Loucy (cell line): ENCODE measurements around the gene INO80C.
A peak's percentile ranks its signal among the peaks of the same experiment; 100 is the strongest.

Experiments used
- H2AFZ ChIP-seq: fragments of 200-600 bp; sonication (generic); 2 replicates; pipeline ENCODE4 v1.6.0; 2016; ENCODE audit warnings: antibody characterized with exemption, mild to moderate bottlenecking, low read length, moderate library complexity
- H3F3A ChIP-seq: fragments of 200-600 bp; 2 replicates; pipeline ENCODE4 v1.6.0; 2016; ENCODE audit warnings: antibody characterized with exemption, low read depth, mild to moderate bottlenecking
- H3K27me3 ChIP-seq: fragments of 200-600 bp; sonication (generic); 2 replicates; pipeline ENCODE4 v1.6.1; 2014; ENCODE audit warnings: low read length, mild to moderate bottlenecking; ENCODE audit not compliant: insufficient read depth, poor library complexity, severe bottlenecking
- H3K36me3 ChIP-seq: fragments of 200-600 bp; sonication (generic); 2 replicates; pipeline ENCODE4 v1.6.1; 2016; ENCODE audit warnings: low read length; ENCODE audit not compliant: insufficient read depth
- H3K4me1 ChIP-seq: fragments of 200-600 bp; sonication (generic); 2 replicates; pipeline ENCODE4 v1.5.1; 2014; ENCODE audit warnings: low read length, mild to moderate bottlenecking; ENCODE audit not compliant: insufficient read depth, poor library complexity, severe bottlenecking
- H3K4me2 ChIP-seq: fragments of 200-600 bp; sonication (generic); 2 replicates; pipeline ENCODE4 v1.6.0; 2014; ENCODE audit warnings: antibody characterized with exemption, low read length, low read depth, mild to moderate bottlenecking; ENCODE audit not compliant: poor library complexity, severe bottlenecking
- H3K4me3 ChIP-seq: fragments of 200-600 bp; sonication (generic); 2 replicates; pipeline ENCODE4 v1.5.1; 2014; ENCODE audit warnings: low read length, mild to moderate bottlenecking, mixed read lengths; ENCODE audit not compliant: poor library complexity, severe bottlenecking
- H3K79me2 ChIP-seq: fragments of 200-600 bp; sonication (generic); 2 replicates; pipeline ENCODE4 v1.6.1; 2014; ENCODE audit warnings: low read length; ENCODE audit not compliant: insufficient read depth
- H3K9ac ChIP-seq: fragments of 200-600 bp; sonication (generic); 2 replicates; pipeline ENCODE4 v1.6.0; 2014; ENCODE audit warnings: mild to moderate bottlenecking, low read depth, low read length, moderate library complexity; ENCODE audit not compliant: poor library complexity, severe bottlenecking
- H3K9me2 ChIP-seq: fragments of 200-600 bp; sonication (generic); replicated peaks from 2 replicates; pipeline ENCODE4 v1.6.1; 2016; ENCODE audit warnings: low read depth, low read length, mixed read lengths
- H3K9me3 ChIP-seq: fragments of 200-600 bp; sonication (generic); 2 replicates; pipeline ENCODE4 v1.6.1; 2014; ENCODE audit warnings: mild to moderate bottlenecking, antibody characterized with exemption, low read length, low read depth; ENCODE audit not compliant: insufficient read depth
- H4K20me1 ChIP-seq: fragments of 200-600 bp; sonication (generic); 2 replicates; pipeline ENCODE4 v1.6.0; 2014; ENCODE audit warnings: antibody characterized with exemption, low read length, mild to moderate bottlenecking; ENCODE audit not compliant: insufficient read depth, poor library complexity, severe bottlenecking
- EZH2phosphoT487 ChIP-seq: fragments of 200-600 bp; IDR thresholded peaks from 2 replicates; pipeline ENCODE4 v1.6.1; 2018; ENCODE audit warnings: antibody characterized with exemption, mild to moderate bottlenecking, moderate library complexity, borderline replicate concordance
- TF ChIP-seq, protein P1 (sequence below): fragments of 200-600 bp; sonication (generic); conservative IDR thresholded peaks from 2 replicates; pipeline ENCODE4 v1.5.1; 2014; ENCODE audit warnings: mild to moderate bottlenecking, antibody characterized with exemption, low read length

INO80C gene

DNA sequence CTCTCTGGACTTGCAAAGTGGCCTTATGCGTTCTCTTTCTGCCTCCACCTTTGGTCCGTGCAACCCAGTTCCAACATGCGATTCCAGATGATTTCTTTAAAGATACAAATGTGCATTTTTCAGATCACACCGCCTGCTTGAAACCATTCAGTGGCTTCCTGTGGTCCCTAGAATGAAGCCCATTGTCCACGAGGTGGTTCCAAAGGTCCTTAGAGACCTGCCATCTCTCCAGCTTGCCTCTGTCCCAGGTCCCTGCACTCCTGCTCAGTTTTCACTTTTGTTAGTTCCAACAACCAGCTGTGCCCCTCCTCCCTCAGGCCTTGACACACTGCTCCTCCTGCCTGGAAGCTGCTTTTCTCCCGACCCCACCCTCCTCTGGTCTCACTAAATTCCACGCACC, 3.6 kb upstream of the INO80C start:
- no peaks in the 10 kb centered on the region for H3K36me3 ChIP-seq
- no peak for TF ChIP-seq EZH2phosphoT487
- TF ChIP-seq, protein P1, sequence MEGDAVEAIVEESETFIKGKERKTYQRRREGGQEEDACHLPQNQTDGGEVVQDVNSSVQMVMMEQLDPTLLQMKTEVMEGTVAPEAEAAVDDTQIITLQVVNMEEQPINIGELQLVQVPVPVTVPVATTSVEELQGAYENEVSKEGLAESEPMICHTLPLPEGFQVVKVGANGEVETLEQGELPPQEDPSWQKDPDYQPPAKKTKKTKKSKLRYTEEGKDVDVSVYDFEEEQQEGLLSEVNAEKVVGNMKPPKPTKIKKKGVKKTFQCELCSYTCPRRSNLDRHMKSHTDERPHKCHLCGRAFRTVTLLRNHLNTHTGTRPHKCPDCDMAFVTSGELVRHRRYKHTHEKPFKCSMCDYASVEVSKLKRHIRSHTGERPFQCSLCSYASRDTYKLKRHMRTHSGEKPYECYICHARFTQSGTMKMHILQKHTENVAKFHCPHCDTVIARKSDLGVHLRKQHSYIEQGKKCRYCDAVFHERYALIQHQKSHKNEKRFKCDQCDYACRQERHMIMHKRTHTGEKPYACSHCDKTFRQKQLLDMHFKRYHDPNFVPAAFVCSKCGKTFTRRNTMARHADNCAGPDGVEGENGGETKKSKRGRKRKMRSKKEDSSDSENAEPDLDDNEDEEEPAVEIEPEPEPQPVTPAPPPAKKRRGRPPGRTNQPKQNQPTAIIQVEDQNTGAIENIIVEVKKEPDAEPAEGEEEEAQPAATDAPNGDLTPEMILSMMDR = no peak
- no peaks in the 10 kb centered on the region for H3K9me2 ChIP-seq
- no peaks in the 10 kb centered on the region for H3K27me3 ChIP-seq
- H3K4me1 ChIP-seq = peaks cover 9% of the 10 kb centered on the region
- no peak overlapping the region for H3K9ac ChIP-seq
- no peaks in the 10 kb centered on the region for H4K20me1 ChIP-seq
- H3K4me3 ChIP-seq = no peak overlapping the region
- no peak overlapping the region for H3K4me2 ChIP-seq
- H3K79me2 ChIP-seq = peaks cover 9% of the 10 kb centered on the region
- H3K9me3 ChIP-seq = no peaks in the 10 kb centered on the region
- H2AFZ ChIP-seq = no peak overlapping the region
- H3F3A ChIP-seq = no peaks in the 10 kb centered on the region

GRCh38 chr18:35500113-35500512, 2.4 kb upstream of the INO80C start:
- TF ChIP-seq, protein P1 = no peak
- no peak for TF ChIP-seq EZH2phosphoT487
- H3K9me2 ChIP-seq = no peaks in the 10 kb centered on the region
- no peaks in the 10 kb centered on the region for H3K27me3 ChIP-seq
- H3K4me1 ChIP-seq = peaks cover 22% of the 10 kb centered on the region
- no peak overlapping the region for H3K4me2 ChIP-seq
- H3K9me3 ChIP-seq = no peaks in the 10 kb centered on the region
- H3K79me2 ChIP-seq = peaks cover 20% of the 10 kb centered on the region
- H3K36me3 ChIP-seq = no peaks in the 10 kb centered on the region
- no peak overlapping the region for H2AFZ ChIP-seq
- H4K20me1 ChIP-seq = no peaks in the 10 kb centered on the region
- no peak overlapping the region for H3K4me3 ChIP-seq
- no peak overlapping the region for H3K9ac ChIP-seq
- H3F3A ChIP-seq = no peaks in the 10 kb centered on the region

DNA sequence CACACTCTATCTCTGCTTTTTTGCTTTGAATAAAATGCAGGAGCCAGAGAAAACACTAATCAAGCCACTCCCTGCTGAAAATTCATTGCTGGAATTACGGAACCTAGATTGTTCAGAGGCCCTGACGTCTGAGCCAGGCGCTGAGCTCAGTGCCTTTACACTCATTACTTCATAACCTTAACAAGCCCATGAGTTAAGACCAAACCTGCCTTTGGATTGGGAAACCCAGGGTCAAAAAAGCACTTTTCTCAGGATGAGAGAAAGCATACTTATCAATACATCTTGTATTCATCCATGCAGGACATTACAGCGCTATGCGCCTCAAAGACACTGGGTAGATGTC, 762 bp downstream of the INO80C start:
- H3F3A ChIP-seq = no peaks in the 10 kb centered on the region
- no peaks in the 10 kb centered on the region for H3K27me3 ChIP-seq
- H3K9me2 ChIP-seq = no peaks in the 10 kb centered on the region
- H3K36me3 ChIP-seq = no peaks in the 10 kb centered on the region
- H4K20me1 ChIP-seq = no peaks in the 10 kb centered on the region
- H3K4me1 ChIP-seq = peaks cover 46% of the 10 kb centered on the region
- H3K9me3 ChIP-seq = no peaks in the 10 kb centered on the region
- H2AFZ ChIP-seq = peak overlapping the region; percentile 97
- H3K4me2 ChIP-seq = peak overlapping the region; percentile 99
- peaks cover 38% of the 10 kb centered on the region for H3K79me2 ChIP-seq
- peak overlapping the region; percentile 93 for H3K4me3 ChIP-seq
- TF ChIP-seq, protein P1 = no peak
- no peak for TF ChIP-seq EZH2phosphoT487
- peak overlapping the region; percentile 83 for H3K9ac ChIP-seq
